Muscle of leg (tissue), 11 donors: Measurements from ENCODE around the gene BRCA1. TPM values are rescaled to one million over a fixed set of nuclear protein-coding genes. Genes with fewer than 3 reads are reported as not detected.
"Not testable (repeated sequence)": the region's sequence is repeated elsewhere in the genome, so short reads cannot be mapped to it uniquely, and the experiment has no call there.

ENCODE experiments used
- DNase-seq: peaks from one replicate; pipeline ENCODE4 v3.0.0; 2013
- H3K27ac ChIP-seq: one replicate; pipeline ENCODE4 v1.5.1; 2013; ENCODE audit warnings: mild to moderate bottlenecking, low read length, control low read depth
- H3K27me3 ChIP-seq: one replicate; pipeline ENCODE4 v1.6.1; 2013; ENCODE audit warnings: low read length; ENCODE audit not compliant: control insufficient read depth, insufficient read depth
- H3K36me3 ChIP-seq: one replicate; pipeline ENCODE4 v1.6.1; 2013; ENCODE audit warnings: low read length; ENCODE audit not compliant: control insufficient read depth, insufficient read depth
- H3K4me1 ChIP-seq: one replicate; pipeline ENCODE4 v1.6.1; 2013; ENCODE audit warnings: low read length; ENCODE audit not compliant: control insufficient read depth, insufficient read depth
- H3K4me3 ChIP-seq: one replicate; pipeline ENCODE4 v1.5.1; 2013; ENCODE audit warnings: low read length, control low read depth
- H3K9me3 ChIP-seq: replicated peaks from 2 replicates; pipeline ENCODE4 v1.6.1; 2013; ENCODE audit warnings: low read depth, low read length; ENCODE audit not compliant: control insufficient read depth
- WGBS: methylation state at CpG from one replicate; pipeline ENCODE4 v1.1.5; 2013; ENCODE audit warnings: missing lambda C conversion rate; ENCODE audit not compliant: insufficient coverage; 5-methylcytosine and 5-hydroxymethylcytosine counted together
- polyA plus RNA-seq, 8 donors: library from polyadenylated mRNA; unstranded; fragments of 120-200 nt; gene quantifications; one replicate each; pipeline versions ENCODE4 v1.2.1 to v1.2.3, GENCODE V29; 2013; ENCODE audit warnings: inconsistent platforms in 1 of 8, low replicate concordance in 1 of 8; ENCODE audit not compliant: insufficient read length in 8 of 8, insufficient read depth in 1 of 8
- total RNA-seq: library from RNA; stranded (reverse); fragments of 120-200 nt; gene quantifications from one replicate; pipeline ENCODE4 v1.2.4, GENCODE V29; 2013

Gene BRCA1
- total and polyA plus RNA-seq, 9 donors: 8.1 to 12.3 (median 9.1) TPM

DNA sequence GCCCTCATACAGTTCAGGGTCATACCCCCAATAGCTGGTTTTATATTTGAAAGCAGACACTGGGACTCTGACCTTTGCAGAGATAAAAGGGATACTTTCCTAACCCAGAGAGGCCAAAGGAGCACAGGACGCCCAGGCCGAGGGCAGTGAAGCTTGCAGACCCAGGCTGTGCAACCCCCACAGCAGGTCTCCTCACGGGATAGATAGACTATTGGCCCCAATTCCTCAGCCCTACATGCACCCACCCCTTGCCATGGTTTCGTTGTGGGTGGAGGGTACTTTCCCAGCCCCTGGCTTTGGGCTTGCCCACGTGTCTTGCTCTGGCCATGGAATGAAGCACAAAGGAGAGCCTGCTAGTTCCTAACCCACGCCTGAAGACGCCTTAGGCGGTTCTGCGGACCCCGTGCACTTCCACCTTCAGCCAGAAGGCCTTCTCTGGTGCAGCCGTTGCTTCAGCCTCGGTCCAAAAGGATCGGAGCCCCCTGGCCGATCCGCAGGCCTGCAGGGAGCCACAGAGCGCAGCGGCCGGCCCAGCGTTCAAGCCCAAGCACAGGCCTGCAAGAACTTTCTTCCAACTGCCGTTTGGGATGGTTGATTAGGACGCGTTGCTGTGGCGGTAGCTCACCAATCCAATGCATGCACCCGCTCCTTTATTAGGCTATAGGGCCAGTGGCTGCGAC, 9.8 kb upstream of the BRCA1 start:
- H3K9me3 ChIP-seq: no peaks in the 10 kb centered on the region
- WGBS: 93% methylated on average over 23 of the region's 25 CpGs
- H3K27ac ChIP-seq: no peak overlapping the region
- DNase-seq: no peak
- no peak overlapping the region for H3K4me3 ChIP-seq
- H3K27me3 ChIP-seq: no peaks in the 10 kb centered on the region
- no peaks in the 10 kb centered on the region for H3K4me1 ChIP-seq
- H3K36me3 ChIP-seq: peaks cover 22% of the 10 kb centered on the region

DNA sequence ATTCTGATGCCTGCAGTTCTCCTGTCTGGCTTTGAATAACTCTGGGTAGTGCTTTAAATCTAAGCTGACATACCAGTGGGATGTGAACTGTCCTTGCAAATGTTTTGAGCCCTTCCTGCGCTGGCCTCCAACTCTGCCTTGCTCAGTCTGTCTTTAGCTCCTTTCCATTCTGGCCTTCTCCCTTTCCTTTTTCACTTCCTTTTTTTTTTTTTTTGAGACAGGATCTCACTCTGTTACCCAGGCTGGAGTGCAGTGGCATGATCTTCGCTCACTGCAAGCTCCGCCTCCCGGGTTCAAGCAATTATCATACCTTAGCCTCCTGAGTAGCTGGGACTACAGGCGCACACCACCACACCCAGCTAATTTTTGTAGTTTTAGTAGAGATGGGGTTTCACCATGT, 8.3 kb upstream of the BRCA1 start:
- WGBS: 91% methylated on average over 1 of the region's 5 CpGs
- H3K36me3 ChIP-seq: peaks cover 22% of the 10 kb centered on the region

DNA sequence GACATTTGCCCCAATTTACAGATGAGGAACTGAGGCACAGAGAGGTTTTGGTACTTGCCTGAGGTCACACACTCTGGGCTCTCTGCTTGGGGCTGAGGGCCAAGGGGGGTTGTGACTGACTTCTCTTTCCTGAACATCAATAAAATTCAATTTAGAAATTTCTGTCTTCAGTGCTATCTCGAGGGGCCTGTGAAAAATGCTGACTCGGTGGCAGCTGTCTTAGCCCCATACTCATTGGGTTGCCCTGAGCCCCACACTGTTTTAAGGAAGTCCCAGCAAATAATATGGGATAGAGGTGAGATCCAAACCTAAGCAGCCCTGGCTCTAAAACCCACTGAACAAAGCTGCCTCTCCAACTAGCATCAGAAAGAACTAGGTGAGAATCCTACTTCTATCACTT, 7.0 kb upstream of the BRCA1 start:
- Histone ChIP-seq H3K27ac (no peak overlapping the region), H3K27me3 (no peaks in the 10 kb centered on the region), H3K9me3 (no peaks in the 10 kb centered on the region), H3K4me1 (no peaks in the 10 kb centered on the region), H3K4me3 (no peak overlapping the region), H3K36me3 (peaks cover 22% of the 10 kb centered on the region)
- WGBS: no CpG with 5 or more reads among the region's 2 CpGs
- no peak for DNase-seq

More for the DNA sequence above, 8.3 kb upstream of the BRCA1 start:
- not testable (repeated sequence) for H3K4me3 ChIP-seq, DNase-seq, H3K27ac ChIP-seq, H3K4me1 ChIP-seq, H3K27me3 ChIP-seq, H3K9me3 ChIP-seq

- Histone ChIP-seq H3K27me3 (no peaks in the 10 kb centered on the region), H3K4me3 (no peak overlapping the region), H3K36me3 (peaks cover 17% of the 10 kb centered on the region), H3K9me3 (no peaks in the 10 kb centered on the region), H3K27ac (peak overlapping the region; percentile 15), H3K4me1 (peaks cover 7% of the 10 kb centered on the region)
- 68% methylated on average over 8 of the region's 11 CpGs for WGBS
- no peak for DNase-seq
These were observed 4.5 kb upstream of the BRCA1 start for GRCh38 chr17:43129671-43130010.

DNA sequence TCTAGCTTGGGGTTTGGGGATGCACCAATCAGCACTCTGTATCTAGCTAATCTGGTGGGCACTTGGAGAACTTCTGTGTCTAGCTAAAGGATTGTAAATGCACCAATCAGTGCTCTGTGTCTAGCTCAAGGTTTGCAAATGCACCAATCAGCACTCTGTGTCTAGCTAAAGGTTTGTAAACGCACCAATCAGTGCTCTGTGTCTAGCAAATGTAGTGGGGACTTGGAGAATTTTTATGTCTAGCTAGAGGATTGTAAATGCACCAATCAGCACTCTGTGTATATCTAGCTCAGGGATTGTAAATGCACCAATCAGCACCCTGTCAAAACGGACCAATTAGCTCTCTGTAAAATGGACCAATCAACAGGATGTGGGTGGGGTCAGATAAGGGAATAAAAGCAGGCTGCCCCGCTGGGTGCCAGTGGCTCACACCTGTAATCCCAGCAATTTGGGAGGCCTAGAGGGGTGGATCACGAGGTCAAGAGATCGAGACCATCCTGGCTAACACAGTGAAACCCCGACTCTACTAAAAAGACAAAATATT, 2.2 kb upstream of the BRCA1 start:
- peaks cover 12% of the 10 kb centered on the region for H3K4me1 ChIP-seq
- H3K27ac ChIP-seq, H3K9me3 ChIP-seq, H3K4me3 ChIP-seq, H3K36me3 ChIP-seq, DNase-seq, H3K27me3 ChIP-seq: not testable (repeated sequence)
- WGBS: no CpG with 5 or more reads among the region's 6 CpGs

DNA sequence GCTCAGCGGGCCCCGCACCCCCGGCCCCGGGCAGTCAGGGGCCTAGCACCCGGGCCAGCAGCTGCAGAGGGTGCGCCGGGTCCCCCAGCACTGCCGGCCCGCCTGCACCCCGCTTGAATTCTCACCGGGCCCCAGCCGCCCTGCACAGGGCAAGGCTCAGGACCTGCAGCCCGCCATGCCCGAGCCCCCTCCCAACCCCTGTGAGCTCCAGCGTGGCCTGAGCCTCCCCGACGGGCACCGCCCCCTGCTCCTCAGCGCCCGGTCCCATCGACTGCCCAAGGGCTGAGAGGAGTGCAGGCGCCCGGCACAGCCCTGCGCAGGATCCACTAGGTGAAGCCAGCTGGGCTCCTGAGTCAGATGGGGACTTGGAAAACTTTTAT, 1.7 kb upstream of the BRCA1 start:
- H3K27me3 ChIP-seq: no peaks in the 10 kb centered on the region
- H3K9me3 ChIP-seq: no peaks in the 10 kb centered on the region
- DNase-seq: no peak
- WGBS: 96% methylated on average over 24 of the region's 24 CpGs
- H3K4me3 ChIP-seq: no peak overlapping the region
- peaks cover 12% of the 10 kb centered on the region for H3K4me1 ChIP-seq
- H3K27ac ChIP-seq: no peak overlapping the region
- peaks cover 3% of the 10 kb centered on the region for H3K36me3 ChIP-seq

DNA sequence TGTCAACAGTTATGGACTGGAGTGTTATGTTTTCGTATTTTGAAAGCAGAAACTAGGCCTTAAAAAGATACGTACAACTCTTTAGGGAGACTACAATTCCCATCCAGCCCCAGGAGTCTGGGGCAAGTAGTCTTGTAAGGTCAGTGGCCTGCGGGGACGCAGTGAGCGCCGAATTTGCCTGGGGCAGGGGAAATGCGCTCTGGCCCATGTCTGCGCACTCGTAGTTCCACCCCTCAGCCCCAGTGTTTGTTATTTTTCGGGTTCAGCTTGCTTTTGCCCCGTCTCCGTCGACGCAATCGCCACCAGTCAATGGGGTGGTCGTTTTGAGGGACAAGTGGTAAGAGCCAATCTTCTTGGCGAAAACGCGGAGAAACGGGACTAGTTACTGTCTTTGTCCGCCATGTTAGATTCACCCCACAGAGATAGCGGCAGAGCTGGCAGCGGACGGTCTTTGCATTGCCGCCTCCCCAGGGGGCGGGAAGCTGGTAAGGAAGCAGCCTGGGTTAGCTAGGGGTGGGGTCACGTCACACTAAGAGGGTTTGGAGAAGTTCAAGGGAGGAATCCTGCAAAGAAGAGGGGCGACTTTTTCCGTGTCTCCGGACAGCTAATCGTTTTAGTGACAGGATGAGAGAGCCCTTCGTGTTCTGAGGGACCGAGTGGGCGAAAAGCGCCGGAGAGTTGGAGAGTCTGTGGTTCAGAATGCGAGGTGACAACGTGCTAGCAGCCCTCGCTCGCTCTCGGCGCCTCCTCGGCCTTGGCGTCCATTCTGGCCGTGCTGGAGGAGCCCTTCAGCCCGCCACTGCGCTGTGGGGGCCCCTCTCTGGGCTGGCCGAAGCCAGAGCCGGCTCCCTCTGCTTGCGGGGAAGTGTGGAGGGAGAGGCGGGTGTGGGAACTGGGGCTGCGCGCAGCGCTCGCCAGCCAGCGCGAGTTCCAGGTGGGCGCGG, 1.1 kb upstream of the BRCA1 start:
- Histone ChIP-seq H3K9me3 (no peaks in the 10 kb centered on the region), H3K36me3 (peaks cover 2% of the 10 kb centered on the region), H3K27me3 (no peaks in the 10 kb centered on the region), H3K4me3 (peak overlapping the region; percentile 78), H3K4me1 (peaks cover 12% of the 10 kb centered on the region), H3K27ac (peak overlapping the region; percentile 88)
- DNase-seq: no peak
- WGBS: 80% methylated on average over 48 of the region's 59 CpGs

- 81% methylated on average over 4 of the region's 14 CpGs for WGBS
- H3K4me1 ChIP-seq: no peaks in the 10 kb centered on the region
- no peaks in the 10 kb centered on the region for H3K9me3 ChIP-seq
- no peaks in the 10 kb centered on the region for H3K27me3 ChIP-seq
- no peak overlapping the region for H3K27ac ChIP-seq
- no peak for DNase-seq
- H3K4me3 ChIP-seq: no peak overlapping the region
- H3K36me3 ChIP-seq: peaks cover 2% of the 10 kb centered on the region
These were observed 6.2 kb downstream of the BRCA1 start for GRCh38 chr17:43118679-43119615.

DNA sequence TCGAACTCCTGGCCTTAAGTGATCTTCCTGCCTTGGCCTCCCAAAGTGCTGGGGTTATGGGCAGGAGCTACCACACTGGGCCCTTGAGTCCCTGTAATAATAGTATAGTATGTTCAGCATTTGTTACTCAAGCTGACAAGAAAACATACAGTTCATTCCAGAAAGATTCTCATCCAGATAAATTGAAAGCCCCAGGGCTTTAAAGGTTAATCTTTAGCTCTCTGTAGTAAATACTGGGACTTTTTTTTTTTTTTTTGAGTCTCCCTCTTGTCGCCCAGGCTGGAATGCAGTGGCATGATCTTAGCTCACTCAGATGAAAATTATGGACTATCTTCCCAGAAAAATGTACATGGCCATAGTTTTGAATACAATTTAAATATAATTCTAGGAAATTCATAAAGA, 11.0 kb downstream of the BRCA1 start:
- Histone ChIP-seq H3K27me3 (no peaks in the 10 kb centered on the region), H3K4me1 (no peaks in the 10 kb centered on the region), H3K36me3 (peaks cover 7% of the 10 kb centered on the region), H3K4me3 (no peak overlapping the region), H3K27ac (no peak overlapping the region), H3K9me3 (no peaks in the 10 kb centered on the region)
- no peak for DNase-seq
- no CpG with 5 or more reads among the region's 2 CpGs for WGBS
